ENCODE measurements around the gene LMF2. TPM values are rescaled to one million over a fixed set of nuclear protein-coding genes. Genes with fewer than 3 reads are reported as not detected.

Gene LMF2
- total RNA-seq, 1 donor from 2014 or later, result 57.0 TPM

- H3K4me3 ChIP-seq, result peak overlapping the region; percentile 58 to 60
- intact Hi-C loops (cut with DNase I), result no loop called here
- TF ChIP-seq POLR2A (IDR thresholded peaks at IDR 0.05) (no peak), POLR2AphosphoS5 (IDR thresholded peaks at IDR 0.05; ENCODE audit: insufficient read depth in 1 of 2, low read depth in 1 of 2) (peak in 1 of 2 donors; percentile 79)
- TF ChIP-seq, protein P1, sequence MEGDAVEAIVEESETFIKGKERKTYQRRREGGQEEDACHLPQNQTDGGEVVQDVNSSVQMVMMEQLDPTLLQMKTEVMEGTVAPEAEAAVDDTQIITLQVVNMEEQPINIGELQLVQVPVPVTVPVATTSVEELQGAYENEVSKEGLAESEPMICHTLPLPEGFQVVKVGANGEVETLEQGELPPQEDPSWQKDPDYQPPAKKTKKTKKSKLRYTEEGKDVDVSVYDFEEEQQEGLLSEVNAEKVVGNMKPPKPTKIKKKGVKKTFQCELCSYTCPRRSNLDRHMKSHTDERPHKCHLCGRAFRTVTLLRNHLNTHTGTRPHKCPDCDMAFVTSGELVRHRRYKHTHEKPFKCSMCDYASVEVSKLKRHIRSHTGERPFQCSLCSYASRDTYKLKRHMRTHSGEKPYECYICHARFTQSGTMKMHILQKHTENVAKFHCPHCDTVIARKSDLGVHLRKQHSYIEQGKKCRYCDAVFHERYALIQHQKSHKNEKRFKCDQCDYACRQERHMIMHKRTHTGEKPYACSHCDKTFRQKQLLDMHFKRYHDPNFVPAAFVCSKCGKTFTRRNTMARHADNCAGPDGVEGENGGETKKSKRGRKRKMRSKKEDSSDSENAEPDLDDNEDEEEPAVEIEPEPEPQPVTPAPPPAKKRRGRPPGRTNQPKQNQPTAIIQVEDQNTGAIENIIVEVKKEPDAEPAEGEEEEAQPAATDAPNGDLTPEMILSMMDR (IDR thresholded peaks at IDR 0.05), result no peak
- no peak for DNase-seq (ENCODE audit: extremely low spot score in 2 of 2)
- no peaks in the 10 kb centered on the region for H3K36me3 ChIP-seq
- peaks cover 47% of the 10 kb centered on the region for H3K4me1 ChIP-seq
- H3K27me3 ChIP-seq, result no peaks in the 10 kb centered on the region
- no peaks in the 10 kb centered on the region for H3K9me3 ChIP-seq
- peak overlapping the region; percentile 96 for H3K27ac ChIP-seq
Measured at GRCh38 chr22:50530580-50530876, 23.0 kb upstream of the LMF2 start.

DNA sequence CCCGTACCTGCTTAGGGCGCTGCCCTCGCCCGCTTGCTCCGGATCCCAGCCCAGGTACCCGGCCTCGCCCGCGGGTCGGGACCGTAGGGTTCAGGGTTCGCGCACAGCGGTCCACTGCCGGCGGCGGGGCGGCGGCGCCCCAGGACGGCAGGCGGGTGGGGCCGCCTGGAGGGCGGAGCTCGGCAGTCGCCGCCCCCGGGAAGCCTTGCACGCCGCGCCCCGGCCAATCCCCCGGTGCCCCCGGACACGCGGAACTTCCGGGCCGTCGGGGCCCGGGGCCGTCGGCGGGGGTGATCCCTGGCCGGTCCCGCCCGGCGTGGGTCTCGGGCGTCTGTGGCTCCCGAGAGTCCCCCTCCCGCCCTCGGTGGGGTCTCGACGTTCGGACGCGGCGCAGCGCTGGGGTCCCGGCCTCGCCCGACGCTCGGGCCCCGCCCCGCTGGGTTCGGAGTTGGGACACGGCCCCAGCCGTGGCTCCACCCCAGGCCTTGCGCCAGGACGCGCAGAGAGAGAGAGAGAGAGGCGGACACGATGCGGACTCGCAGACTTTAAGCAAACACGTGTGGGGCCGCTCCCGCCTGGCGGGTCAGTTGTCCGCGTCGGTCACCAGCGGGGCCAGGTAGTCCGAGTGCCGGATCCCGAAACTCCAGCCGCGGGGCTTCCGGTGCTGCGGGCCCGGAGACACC, 22.5 kb upstream of the LMF2 start, which contains the start of gene TYMP:
Gene TYMP (minus strand): TSS at position 116 of the 683 bp plus-strand sequence. CDS start 303 bp downstream, outside the sequence.
- intact Hi-C loops (cut with DNase I), result loop anchor here (5.0 to 10.0 kb wide), 2 partner anchors 52 to 265 kb away; partner anchors contain the start of genes CHKB and MAPK12
- TF ChIP-seq, protein P1 (IDR thresholded peaks at IDR 0.05), result no peak
- TF ChIP-seq POLR2AphosphoS5 (IDR thresholded peaks at IDR 0.05; ENCODE audit: insufficient read depth in 1 of 2, low read depth in 1 of 2) (peak in 1 of 2 donors; percentile 7), POLR2A (IDR thresholded peaks at IDR 0.05) (peak in 1 of 2 donors; percentile 48)
- Histone ChIP-seq H3K36me3 (no peaks in the 10 kb centered on the region), H3K9me3 (no peaks in the 10 kb centered on the region), H3K27me3 (no peaks in the 10 kb centered on the region), H3K4me3 (peak within 1 kb of the TSS; percentile 58 to 60), H3K4me1 (peaks cover 48% of the 10 kb centered on the region), H3K27ac (peak within 1 kb of the TSS; percentile 96)
- no peak for DNase-seq (ENCODE audit: extremely low spot score in 2 of 2)

DNA sequence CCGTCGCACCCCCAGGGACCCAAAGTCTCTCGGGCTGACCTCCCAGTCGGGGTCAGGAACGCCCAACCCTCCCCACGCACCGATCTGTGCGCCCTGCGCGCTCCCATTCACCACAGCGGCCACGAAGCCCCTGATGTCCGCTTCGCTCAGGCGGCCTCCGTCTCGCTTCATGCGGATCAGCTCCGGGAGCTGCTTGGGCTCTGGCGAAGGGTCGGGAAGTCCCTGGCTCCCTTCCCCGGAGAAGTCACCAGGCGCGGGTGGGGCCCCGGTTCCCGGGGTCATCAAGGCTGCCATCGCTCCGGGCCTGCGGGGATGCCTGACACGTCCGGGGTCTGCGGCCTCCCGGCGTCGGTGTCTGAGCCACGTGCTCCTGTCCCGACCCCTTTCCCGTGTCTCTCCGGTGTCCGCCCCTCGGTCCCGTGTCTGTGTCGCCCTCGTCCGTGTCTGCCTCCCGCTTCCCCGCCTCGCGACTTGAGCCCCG, 22.0 kb upstream of the LMF2 start:
- peak in 1 of 2 donors; percentile 50 for TF ChIP-seq POLR2AphosphoS5 (IDR thresholded peaks at IDR 0.05; ENCODE audit: insufficient read depth in 1 of 2, low read depth in 1 of 2)
- no peak for TF ChIP-seq POLR2A (IDR thresholded peaks at IDR 0.05)
- DNase-seq (ENCODE audit: extremely low spot score in 2 of 2), result no peak
- Histone ChIP-seq H3K4me1 (peaks cover 54% of the 10 kb centered on the region), H3K9me3 (no peaks in the 10 kb centered on the region), H3K27ac (peak overlapping the region; percentile 96), H3K27me3 (no peaks in the 10 kb centered on the region), H3K36me3 (no peaks in the 10 kb centered on the region), H3K4me3 (peak overlapping the region; percentile 58 to 60)
- intact Hi-C loops (cut with DNase I), result loop anchor here (5.0 to 10.0 kb wide), 2 partner anchors 53 to 265 kb away; partner anchors contain the start of genes CHKB and MAPK12

DNA sequence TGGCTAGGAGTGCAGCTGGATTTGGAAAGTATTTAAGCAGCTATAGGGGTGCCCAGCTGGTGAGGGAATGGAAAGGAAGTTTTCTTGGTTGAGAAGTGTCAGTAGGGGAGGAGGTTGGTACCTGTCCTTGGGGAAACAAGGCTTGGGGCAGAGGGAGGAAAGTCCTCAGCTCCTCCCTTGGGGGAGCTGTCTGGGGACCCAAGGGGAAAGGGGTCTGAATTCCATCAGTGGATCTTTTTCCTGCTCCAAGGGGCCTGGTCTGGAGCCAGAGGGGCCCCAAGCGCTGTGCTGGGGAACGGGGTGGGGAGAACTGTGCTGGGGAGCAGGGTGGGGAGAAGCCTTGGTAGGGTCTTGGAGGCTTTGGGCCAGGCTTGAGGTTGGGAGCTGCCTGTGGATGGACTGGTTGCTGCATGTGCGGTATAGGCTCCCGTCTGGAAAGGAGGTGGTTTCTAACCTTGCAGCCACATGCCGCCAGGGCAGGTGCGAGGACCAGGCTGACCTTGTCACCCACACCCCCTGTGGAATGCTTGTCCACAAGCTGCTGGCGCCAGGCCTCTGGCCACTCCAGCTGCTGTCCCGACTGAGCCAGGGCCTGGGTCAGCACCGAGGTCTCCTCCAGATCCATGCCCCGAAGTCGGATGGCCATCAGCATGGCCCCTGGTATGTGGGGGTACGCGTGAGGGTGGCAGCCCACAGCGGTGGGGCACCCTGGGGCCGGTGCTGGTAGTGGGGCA, 21.3 kb upstream of the LMF2 start:
- no peaks in the 10 kb centered on the region for H3K27me3 ChIP-seq
- intact Hi-C loops (cut with DNase I), result loop anchor here (5.0 to 10.0 kb wide), 2 partner anchors 53 to 264 kb away; partner anchors contain the start of genes CHKB and MAPK12
- peak overlapping the region; percentile 58 to 60 for H3K4me3 ChIP-seq
- no peak for TF ChIP-seq POLR2AphosphoS5 (IDR thresholded peaks at IDR 0.05; ENCODE audit: insufficient read depth in 1 of 2, low read depth in 1 of 2)
- no peak for TF ChIP-seq POLR2A (IDR thresholded peaks at IDR 0.05)
- TF ChIP-seq, protein P1 (IDR thresholded peaks at IDR 0.05), result no peak
- no peak for DNase-seq (ENCODE audit: extremely low spot score in 2 of 2)
- no peaks in the 10 kb centered on the region for H3K9me3 ChIP-seq
- H3K4me1 ChIP-seq, result peaks cover 60% of the 10 kb centered on the region
- H3K36me3 ChIP-seq, result peaks cover 0 to 1% of the 10 kb centered on the region in 2 donors
- peak overlapping the region; percentile 96 for H3K27ac ChIP-seq

DNA sequence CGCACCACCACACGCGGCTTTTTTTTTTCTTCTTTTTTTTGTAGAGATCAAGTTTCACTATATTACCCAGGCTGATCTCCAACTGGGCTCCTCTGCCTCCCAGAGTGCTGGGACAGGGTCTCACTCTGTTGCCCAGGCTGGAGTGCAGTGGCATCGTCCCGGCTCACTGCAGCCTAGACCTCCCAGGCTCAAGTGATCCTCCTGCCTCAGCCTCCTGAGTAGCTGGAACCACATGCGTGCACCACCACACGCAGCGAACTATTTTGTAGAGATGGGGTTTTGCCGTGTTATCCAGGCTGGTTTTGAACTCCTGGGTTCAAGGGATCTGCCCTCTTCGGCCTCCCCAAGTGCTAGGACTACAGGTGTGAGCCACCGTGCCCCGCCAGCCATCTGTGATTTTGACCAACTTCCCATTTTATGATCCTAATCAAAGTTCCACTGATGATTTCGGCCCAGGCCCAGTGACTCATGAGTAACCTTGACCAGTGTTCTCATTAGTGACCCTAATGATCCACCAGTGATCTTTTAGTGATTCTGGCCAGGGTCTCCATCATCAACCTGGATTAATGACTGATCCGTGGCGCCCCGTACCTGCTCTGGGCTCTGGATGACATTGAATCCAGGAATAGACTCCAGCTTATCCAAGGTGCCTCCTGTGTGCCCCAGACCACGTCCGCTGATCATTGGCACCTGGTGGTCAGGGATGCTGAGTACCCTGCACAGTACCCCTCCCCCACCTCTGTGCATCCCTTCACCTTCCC, 20.6 kb upstream of the LMF2 start:
- Histone ChIP-seq H3K9me3 (no peaks in the 10 kb centered on the region), H3K4me1 (peaks cover 66% of the 10 kb centered on the region), H3K36me3 (peaks cover 0 to 9% of the 10 kb centered on the region in 2 donors), H3K27me3 (no peaks in the 10 kb centered on the region), H3K27ac (peak overlapping the region; percentile 96), H3K4me3 (no peak overlapping the region)
- TF ChIP-seq POLR2AphosphoS5 (IDR thresholded peaks at IDR 0.05; ENCODE audit: insufficient read depth in 1 of 2, low read depth in 1 of 2) (no peak), POLR2A (IDR thresholded peaks at IDR 0.05) (no peak)
- TF ChIP-seq, protein P1 (IDR thresholded peaks at IDR 0.05), result no peak
- no peak for DNase-seq (ENCODE audit: extremely low spot score in 2 of 2)
- intact Hi-C loops (cut with DNase I), result loop anchor here (5.0 to 10.0 kb wide), 2 partner anchors 54 to 263 kb away; partner anchors contain the start of genes CHKB and MAPK12
